Measurements from ENCODE around the gene PLAC8L1.

PLAC8L1 gene

DNA sequence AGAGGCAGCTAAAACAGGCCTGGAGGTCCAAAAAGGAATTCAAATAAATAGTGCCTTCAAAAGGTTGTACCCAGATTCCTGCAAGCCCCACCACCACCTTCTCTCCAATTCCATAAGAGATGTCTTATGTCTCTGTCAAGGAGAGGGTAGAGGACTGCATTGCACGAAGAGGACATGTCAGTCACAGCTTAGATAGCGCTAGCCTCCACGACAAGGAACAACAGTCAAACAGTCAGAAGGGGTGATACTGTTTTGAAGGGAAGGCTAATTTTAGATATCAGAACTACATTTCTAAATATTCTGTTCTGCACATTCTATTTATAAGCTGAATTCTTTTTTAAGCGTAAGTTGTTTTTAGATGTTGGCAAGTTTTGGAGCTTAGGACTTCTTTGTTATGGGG, 34.2 kb downstream of the PLAC8L1 start:
- no peak for DNase-seq
- Mint-ChIP-seq H3K4me3 (no peak overlapping the region), H3K27me3 (peaks cover 6 to 16% of the 10 kb centered on the region in 2 donors), H3K9me3 (no peaks in the 10 kb centered on the region), H3K4me1 (no peaks in the 10 kb centered on the region), H3K36me3 (no peaks in the 10 kb centered on the region), H3K27ac (no peak overlapping the region)
- ATAC-seq (replicated peaks) = no peak

DNA sequence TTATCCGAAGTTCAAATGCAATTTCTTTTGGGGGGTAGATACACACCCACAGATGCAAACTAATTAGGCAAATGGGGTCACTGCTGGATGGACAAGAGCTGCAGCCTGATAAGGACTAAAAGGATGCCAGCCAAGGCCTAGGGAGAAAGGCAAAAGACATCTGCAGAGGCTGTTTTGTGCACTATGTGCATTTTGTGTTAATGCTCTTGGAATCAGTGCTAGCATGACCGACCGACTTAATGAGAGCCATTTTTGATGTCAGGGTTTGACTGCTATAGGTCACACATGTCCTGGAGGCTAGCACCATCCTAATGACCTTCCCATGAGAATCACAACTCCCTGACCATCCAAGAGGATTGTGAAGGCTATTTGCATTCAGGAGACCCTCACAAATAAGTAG, 34.6 kb downstream of the PLAC8L1 start:
- H3K27me3 Mint-ChIP-seq = peaks cover 6 to 16% of the 10 kb centered on the region in 2 donors
- ATAC-seq (replicated peaks) (no peak), DNase-seq (no peak)
- H3K4me3 Mint-ChIP-seq = no peak overlapping the region
- no peaks in the 10 kb centered on the region for H3K4me1 Mint-ChIP-seq
- no peaks in the 10 kb centered on the region for H3K9me3 Mint-ChIP-seq
- no peak overlapping the region for H3K27ac Mint-ChIP-seq
- H3K36me3 Mint-ChIP-seq = no peaks in the 10 kb centered on the region

- Mint-ChIP-seq H3K4me3 (no peak overlapping the region), H3K36me3 (no peaks in the 10 kb centered on the region), H3K27ac (peak overlapping the region; percentile 3), H3K27me3 (peaks cover 6 to 19% of the 10 kb centered on the region in 2 donors), H3K4me1 (no peaks in the 10 kb centered on the region), H3K9me3 (no peaks in the 10 kb centered on the region)
- DNase-seq (no peak), ATAC-seq (replicated peaks) (no peak)
Measured at GRCh38 chr5:146069780-146070099, 35.6 kb downstream of the PLAC8L1 start.

DNA sequence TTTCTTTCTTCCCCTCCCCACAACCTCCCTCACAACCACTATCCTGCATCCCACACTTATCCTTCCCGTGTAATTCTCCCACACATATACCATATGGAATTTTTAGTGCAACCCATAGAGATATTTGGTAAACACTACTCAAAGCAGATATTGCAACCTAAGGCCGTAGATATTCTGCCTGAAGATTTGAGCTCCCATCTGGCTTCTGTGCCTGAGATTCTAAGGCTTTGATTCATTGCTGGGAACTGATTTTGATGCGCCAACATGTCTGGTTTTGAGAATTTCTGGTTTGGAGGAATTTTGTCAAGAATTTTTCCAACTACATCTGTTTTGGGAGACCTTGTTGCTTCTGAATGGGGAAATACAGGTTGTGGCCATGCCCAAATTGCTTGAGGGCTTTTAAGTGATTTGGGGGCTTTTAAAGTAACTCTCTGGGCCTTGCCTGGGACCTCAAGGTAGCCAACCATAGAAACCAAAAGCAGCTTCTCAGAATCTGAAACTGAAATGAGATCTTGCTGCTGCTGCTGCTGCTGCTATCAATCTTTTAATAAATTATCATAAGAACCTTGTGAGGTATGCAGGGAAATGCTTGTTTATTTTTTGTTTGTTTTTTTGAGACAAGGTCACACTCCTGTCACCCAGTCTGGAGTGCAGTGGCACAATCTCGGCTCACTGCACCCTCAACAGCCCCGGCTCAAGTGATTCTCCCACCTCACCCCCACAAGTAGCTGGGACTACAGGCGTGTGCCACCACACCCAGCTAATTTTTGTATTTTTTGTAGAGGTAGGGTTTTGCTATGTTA, 36.2 kb downstream of the PLAC8L1 start:
- ATAC-seq (replicated peaks) = no peak
- no peaks in the 10 kb centered on the region for H3K36me3 Mint-ChIP-seq
- no peak overlapping the region for H3K27ac Mint-ChIP-seq
- H3K27me3 Mint-ChIP-seq = peaks cover 9 to 16% of the 10 kb centered on the region in 2 donors
- H3K9me3 Mint-ChIP-seq = no peaks in the 10 kb centered on the region
- DNase-seq = no peak
- H3K4me3 Mint-ChIP-seq = no peak overlapping the region
- no peaks in the 10 kb centered on the region for H3K4me1 Mint-ChIP-seq

- no peak overlapping the region for H3K4me3 Mint-ChIP-seq
- H3K9me3 Mint-ChIP-seq = no peaks in the 10 kb centered on the region
- H3K27me3 Mint-ChIP-seq = peaks cover 11 to 14% of the 10 kb centered on the region in 2 donors
- no peaks in the 10 kb centered on the region for H3K4me1 Mint-ChIP-seq
- no peak overlapping the region for H3K27ac Mint-ChIP-seq
- no peaks in the 10 kb centered on the region for H3K36me3 Mint-ChIP-seq
- ATAC-seq (replicated peaks) (no peak), DNase-seq (no peak)
Measured at GRCh38 chr5:146068206-146068605, 37.2 kb downstream of the PLAC8L1 start.

DNA sequence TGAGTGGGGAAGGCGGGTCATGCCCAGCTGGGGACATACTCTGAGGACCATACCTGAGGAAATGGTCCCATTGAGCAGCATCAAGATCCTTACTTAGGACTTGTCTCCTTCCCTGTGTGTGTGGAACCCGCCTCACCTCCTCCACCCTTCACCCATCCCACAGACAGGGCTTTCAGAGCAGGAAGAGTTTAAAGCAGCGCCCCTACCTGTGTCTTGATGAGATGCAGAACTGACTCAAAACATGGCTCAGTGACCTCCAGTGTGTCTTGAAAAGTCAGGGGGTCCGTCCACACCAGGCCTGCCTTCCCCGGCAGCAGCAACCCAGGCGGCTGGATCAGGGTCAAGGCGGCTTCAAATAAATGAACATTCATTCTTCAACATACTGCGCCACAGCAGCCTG, 38.4 kb downstream of the PLAC8L1 start:
- Mint-ChIP-seq H3K9me3 (no peaks in the 10 kb centered on the region), H3K27me3 (peaks cover 8 to 12% of the 10 kb centered on the region in 2 donors), H3K36me3 (no peaks in the 10 kb centered on the region), H3K27ac (no peak overlapping the region), H3K4me1 (no peaks in the 10 kb centered on the region), H3K4me3 (no peak overlapping the region)
- ATAC-seq (replicated peaks) = no peak
- DNase-seq = no peak

GRCh38 chr5:146060221-146060585, 45.2 kb downstream of the PLAC8L1 start:
- H3K27ac Mint-ChIP-seq = no peak overlapping the region
- no peak for DNase-seq

DNA sequence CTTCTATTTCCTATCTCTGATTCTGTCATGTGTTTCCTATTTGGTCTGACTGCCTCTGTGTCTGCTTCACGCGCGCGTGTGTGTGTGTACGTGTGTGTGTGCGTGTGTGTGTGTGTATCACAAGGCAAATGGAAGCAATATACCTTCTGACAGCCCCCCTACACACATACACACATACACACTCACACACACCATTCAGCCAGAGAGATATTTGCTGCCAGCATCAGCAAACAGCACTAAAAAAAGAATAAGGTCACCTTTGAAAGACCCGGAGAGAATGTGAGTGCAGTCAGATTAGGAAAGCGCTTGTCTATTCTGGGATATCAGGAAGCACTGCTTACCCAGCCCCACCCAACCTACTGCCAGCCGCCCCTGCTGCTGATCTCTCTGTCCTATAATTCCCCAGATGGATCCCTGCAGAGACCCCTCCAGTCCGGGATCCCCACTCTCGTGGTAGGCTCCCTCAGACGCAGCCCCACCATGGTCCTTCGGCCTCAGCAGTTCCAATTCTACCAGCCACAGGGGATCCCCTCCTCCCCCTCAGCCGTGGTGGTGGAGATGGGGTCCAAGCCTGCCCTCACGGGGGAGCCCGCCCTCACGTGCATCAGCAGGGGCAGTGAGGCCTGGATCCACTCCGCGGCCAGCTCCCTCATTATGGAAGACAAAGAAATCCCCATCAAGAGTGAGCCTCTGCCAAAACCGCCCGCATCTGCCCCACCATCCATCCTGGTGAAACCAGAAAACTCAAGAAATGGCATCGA, 45.7 kb downstream of the PLAC8L1 start:
- H3K4me3 Mint-ChIP-seq = no peak overlapping the region
- peaks cover 16 to 17% of the 10 kb centered on the region in 2 donors for H3K27me3 Mint-ChIP-seq
- ATAC-seq (replicated peaks) (no peak), DNase-seq (no peak)
- no peaks in the 10 kb centered on the region for H3K4me1 Mint-ChIP-seq
- no peak overlapping the region for H3K27ac Mint-ChIP-seq
- no peaks in the 10 kb centered on the region for H3K9me3 Mint-ChIP-seq
- no peaks in the 10 kb centered on the region for H3K36me3 Mint-ChIP-seq

More at GRCh38 chr5:146060221-146060585, 45.2 kb downstream of the PLAC8L1 start:
- Mint-ChIP-seq H3K4me3 (no peak overlapping the region), H3K9me3 (no peaks in the 10 kb centered on the region), H3K4me1 (no peaks in the 10 kb centered on the region), H3K27me3 (peaks cover 17 to 18% of the 10 kb centered on the region in 2 donors), H3K36me3 (no peaks in the 10 kb centered on the region)
- ATAC-seq (replicated peaks) = no peak

GRCh38 chr5:146055432-146055831, 49.9 kb downstream of the PLAC8L1 start:
- H3K9me3 Mint-ChIP-seq = no peaks in the 10 kb centered on the region
- no peak for DNase-seq
- no peak overlapping the region for H3K4me3 Mint-ChIP-seq
- no peaks in the 10 kb centered on the region for H3K4me1 Mint-ChIP-seq
- no peak for ATAC-seq (replicated peaks)
- H3K27ac Mint-ChIP-seq = no peak overlapping the region
- no peaks in the 10 kb centered on the region for H3K36me3 Mint-ChIP-seq
- peaks cover 23 to 27% of the 10 kb centered on the region in 2 donors for H3K27me3 Mint-ChIP-seq

DNA sequence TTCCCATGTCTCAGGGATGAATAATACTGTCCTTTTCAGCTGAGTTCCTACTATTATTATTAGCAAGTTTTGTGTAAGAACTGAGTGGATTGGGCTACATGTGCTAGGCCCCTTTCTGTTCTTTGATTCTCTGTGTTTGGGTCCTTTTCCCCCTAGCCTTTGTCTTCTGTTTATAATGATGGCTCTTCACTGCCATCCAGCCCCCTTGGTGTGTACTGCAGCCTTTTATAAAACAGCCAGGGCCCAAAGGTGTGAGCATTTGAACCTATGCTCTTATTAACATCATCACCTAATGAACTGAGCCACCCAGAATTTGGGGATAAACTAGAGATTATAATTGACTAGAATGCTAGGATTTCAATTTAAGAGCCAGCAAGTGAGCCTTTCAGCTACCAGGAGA, 52.6 kb downstream of the PLAC8L1 start:
- ATAC-seq (replicated peaks) (no peak), DNase-seq (no peak)
- peaks cover 24 to 27% of the 10 kb centered on the region in 2 donors for H3K27me3 Mint-ChIP-seq
- no peaks in the 10 kb centered on the region for H3K36me3 Mint-ChIP-seq
- no peak overlapping the region for H3K27ac Mint-ChIP-seq
- H3K4me1 Mint-ChIP-seq = no peaks in the 10 kb centered on the region
- H3K9me3 Mint-ChIP-seq = no peaks in the 10 kb centered on the region
- H3K4me3 Mint-ChIP-seq = no peak overlapping the region

GRCh38 chr5:146051678-146052077, 53.7 kb downstream of the PLAC8L1 start:
- no peaks in the 10 kb centered on the region for H3K9me3 Mint-ChIP-seq
- no peak for DNase-seq
- no peak overlapping the region for H3K4me3 Mint-ChIP-seq
- H3K4me1 Mint-ChIP-seq = no peaks in the 10 kb centered on the region
- peaks cover 23 to 24% of the 10 kb centered on the region in 2 donors for H3K27me3 Mint-ChIP-seq
- H3K36me3 Mint-ChIP-seq = no peaks in the 10 kb centered on the region
- no peak overlapping the region for H3K27ac Mint-ChIP-seq
- ATAC-seq (replicated peaks) = no peak

- H3K27me3 Mint-ChIP-seq = peaks cover 23 to 24% of the 10 kb centered on the region in 2 donors
- DNase-seq = no peak
- no peak for ATAC-seq (replicated peaks)
- H3K4me3 Mint-ChIP-seq = no peak overlapping the region
- no peaks in the 10 kb centered on the region for H3K9me3 Mint-ChIP-seq
- H3K36me3 Mint-ChIP-seq = no peaks in the 10 kb centered on the region
- no peak overlapping the region for H3K27ac Mint-ChIP-seq
- no peaks in the 10 kb centered on the region for H3K4me1 Mint-ChIP-seq
Measured at GRCh38 chr5:146050086-146050485, 55.3 kb downstream of the PLAC8L1 start.

GRCh38 chr5:146049704-146050026, 55.7 kb downstream of the PLAC8L1 start:
- Mint-ChIP-seq H3K4me1 (no peaks in the 10 kb centered on the region), H3K27ac (no peak overlapping the region), H3K36me3 (no peaks in the 10 kb centered on the region), H3K27me3 (peaks cover 21 to 24% of the 10 kb centered on the region in 2 donors), H3K9me3 (no peaks in the 10 kb centered on the region), H3K4me3 (no peak overlapping the region)
- ATAC-seq (replicated peaks) = no peak
- DNase-seq = no peak

DNA sequence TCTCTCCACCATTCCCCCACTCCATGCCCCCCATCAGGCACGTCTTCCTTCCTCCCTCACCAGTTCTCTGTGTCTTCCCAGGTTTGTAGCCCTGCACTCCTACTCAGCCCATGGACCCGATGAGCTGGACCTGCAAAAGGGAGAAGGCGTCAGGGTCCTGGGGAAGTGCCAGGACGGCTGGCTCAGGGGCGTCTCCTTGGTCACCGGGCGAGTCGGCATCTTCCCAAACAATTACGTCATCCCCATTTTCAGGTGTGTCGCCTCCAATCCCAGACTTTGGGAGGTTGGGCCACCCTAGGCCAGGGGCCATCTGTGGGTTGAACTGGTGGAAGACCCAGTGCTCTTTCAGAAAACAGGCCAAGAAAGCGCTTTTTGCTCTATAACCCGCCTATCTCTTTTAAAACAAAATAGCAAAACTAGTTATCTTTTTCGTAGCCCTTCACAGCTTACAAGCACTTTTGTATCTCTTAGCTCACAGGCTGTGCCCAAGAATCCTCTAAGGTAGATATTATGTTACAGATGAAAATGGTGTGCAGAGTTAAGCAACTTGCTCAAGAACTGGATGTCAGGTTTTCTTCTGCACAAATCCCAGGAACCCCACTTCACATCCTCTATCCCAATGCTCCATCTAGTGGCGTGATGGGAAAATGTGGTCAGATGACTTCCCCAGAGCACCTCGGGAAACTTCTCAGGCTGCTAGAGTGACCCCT, 56.2 kb downstream of the PLAC8L1 start:
- DNase-seq = no peak
- no peaks in the 10 kb centered on the region for H3K9me3 Mint-ChIP-seq
- no peak for ATAC-seq (replicated peaks)
- no peaks in the 10 kb centered on the region for H3K36me3 Mint-ChIP-seq
- no peak overlapping the region for H3K27ac Mint-ChIP-seq
- no peak overlapping the region for H3K4me3 Mint-ChIP-seq
- H3K4me1 Mint-ChIP-seq = no peaks in the 10 kb centered on the region
- H3K27me3 Mint-ChIP-seq = peaks cover 18 to 24% of the 10 kb centered on the region in 2 donors

DNA sequence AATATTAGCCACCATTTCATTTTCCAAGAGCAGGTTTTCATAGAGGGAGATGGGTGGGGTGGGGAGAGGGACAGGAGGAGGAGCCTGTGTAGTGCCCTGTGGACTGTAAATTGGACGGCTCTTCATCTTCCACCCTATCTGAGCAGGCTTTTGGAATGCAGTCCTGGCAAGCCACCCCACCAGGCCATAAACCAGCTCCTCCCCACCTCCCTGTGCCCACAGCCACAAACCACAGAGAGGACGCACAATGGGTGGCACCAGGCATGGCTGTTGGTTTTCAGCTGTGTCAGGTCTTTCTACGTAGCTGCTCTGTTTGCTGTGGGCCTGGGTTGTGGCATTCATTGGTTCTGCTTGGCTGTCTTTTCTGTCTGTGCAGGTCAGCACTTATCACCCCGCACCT, 58.0 kb downstream of the PLAC8L1 start:
- no peaks in the 10 kb centered on the region for H3K4me1 Mint-ChIP-seq
- DNase-seq = no peak
- H3K36me3 Mint-ChIP-seq = no peaks in the 10 kb centered on the region
- no peaks in the 10 kb centered on the region for H3K9me3 Mint-ChIP-seq
- H3K27ac Mint-ChIP-seq = no peak overlapping the region
- ATAC-seq (replicated peaks) = no peak
- peaks cover 18 to 24% of the 10 kb centered on the region in 2 donors for H3K27me3 Mint-ChIP-seq
- no peak overlapping the region for H3K4me3 Mint-ChIP-seq
